ENCODE data around the gene YEATS2.

The YEATS2 gene

DNA sequence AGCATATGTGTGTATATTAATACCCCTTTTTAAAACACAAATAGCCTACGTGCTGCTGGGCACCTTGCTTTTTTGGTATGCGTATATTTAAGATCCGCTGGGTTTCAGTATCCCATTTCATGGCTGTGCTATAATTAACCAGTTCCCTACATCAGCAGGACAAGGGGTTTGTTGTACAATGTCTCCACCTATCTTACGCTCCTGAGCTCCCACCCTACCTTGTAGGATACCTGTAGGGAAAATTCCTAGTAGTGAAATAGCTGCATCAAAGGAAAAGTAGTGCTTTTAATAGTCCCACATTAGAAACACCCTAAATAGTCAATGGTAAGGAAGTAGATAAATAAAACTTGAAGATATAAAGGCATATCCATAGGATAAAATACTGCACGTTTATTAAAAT, 126.4 kb downstream of the YEATS2 start:
- DNase-seq (ENCODE audit: insufficient read length, low spot score) (no peak), FAIRE-seq (peak; percentile 21)
- TF ChIP-seq, protein P1, sequence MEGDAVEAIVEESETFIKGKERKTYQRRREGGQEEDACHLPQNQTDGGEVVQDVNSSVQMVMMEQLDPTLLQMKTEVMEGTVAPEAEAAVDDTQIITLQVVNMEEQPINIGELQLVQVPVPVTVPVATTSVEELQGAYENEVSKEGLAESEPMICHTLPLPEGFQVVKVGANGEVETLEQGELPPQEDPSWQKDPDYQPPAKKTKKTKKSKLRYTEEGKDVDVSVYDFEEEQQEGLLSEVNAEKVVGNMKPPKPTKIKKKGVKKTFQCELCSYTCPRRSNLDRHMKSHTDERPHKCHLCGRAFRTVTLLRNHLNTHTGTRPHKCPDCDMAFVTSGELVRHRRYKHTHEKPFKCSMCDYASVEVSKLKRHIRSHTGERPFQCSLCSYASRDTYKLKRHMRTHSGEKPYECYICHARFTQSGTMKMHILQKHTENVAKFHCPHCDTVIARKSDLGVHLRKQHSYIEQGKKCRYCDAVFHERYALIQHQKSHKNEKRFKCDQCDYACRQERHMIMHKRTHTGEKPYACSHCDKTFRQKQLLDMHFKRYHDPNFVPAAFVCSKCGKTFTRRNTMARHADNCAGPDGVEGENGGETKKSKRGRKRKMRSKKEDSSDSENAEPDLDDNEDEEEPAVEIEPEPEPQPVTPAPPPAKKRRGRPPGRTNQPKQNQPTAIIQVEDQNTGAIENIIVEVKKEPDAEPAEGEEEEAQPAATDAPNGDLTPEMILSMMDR (IDR thresholded peaks at IDR 0.05; ENCODE audit: insufficient read depth, missing control alignments): peak; percentile 19

DNA sequence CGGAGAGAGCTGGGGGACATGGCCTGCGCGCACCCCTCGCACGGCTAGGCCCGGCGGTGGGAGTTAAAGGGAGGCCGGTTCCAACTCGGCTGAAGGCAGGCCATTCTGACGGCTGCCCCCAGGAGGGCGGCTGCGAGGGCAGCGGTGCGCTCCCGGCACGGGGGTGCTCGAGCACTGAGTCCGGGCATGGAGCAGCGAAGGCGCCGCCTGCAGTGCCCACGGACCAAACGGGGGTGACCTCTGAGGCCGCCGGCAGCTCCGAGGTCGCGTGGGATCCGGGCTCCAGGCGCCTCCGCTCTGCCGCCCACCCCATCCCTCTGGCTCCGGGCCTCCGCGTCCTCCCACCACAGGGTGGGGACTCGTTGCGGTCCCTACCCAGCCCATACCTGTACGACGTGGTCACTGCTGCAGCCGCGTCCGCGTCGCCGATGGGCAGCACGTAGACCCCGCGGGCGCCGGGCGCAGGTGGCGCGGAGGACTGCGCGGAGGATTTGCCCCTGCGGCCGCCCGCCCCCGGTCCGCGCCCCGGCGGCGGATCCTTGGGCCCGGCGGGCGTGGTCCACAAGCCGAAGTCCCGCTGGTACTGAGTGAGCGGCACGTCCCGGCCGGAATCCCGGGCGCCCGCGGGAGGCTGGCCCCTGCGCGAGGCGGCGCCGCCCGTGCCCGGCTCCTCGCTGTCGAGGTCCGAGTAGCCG, 127.3 kb downstream of the YEATS2 start:
- DNase-seq (ENCODE audit: insufficient read length, low spot score): no peak
- FAIRE-seq: no peak
- TF ChIP-seq, protein P1 (IDR thresholded peaks at IDR 0.05; ENCODE audit: insufficient read depth, missing control alignments): no peak

DNA sequence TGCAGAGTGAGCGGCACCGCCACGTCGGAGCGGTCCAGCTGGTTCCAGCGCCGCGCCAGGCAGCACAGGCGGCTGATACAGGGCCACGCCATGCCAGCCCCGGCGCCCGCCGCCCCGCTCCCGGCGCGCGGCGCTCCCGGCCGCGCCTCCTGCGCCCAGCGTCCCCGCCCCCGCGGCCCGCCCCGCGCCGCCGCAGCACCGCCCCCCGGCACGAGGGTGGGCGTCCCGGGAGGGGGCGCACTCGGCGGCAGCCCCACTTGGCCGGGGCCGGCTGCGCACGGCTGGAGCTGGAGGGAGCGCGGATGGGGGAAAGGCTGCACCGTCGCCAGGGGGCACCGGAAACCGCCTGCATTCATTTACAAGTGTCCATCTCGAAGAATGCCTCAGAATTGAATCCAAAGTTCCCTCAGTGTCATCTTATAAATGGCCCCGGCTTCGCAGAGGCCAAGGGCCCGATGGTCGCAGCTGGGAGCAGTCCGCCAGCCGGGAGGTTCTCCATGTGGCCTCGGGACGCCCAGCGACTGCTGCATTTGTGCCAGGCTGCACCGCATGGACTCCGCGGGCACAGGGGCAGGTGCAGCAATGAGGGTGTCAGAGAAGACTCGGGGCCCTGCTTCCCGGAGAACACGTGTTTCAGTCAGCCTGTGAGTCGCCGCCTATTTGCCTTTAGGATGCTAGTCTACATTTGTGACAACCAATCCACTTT, 128.0 kb downstream of the YEATS2 start, which contains the start of gene MAP6D1:
MAP6D1 (minus strand) TSS at position 122 of the 706 bp plus-strand sequence; CDS start at position 92, 30 bp downstream.
- FAIRE-seq: no peak
- peak; percentile 49 for DNase-seq (ENCODE audit: insufficient read length, low spot score)
- TF ChIP-seq, protein P1 (IDR thresholded peaks at IDR 0.05; ENCODE audit: insufficient read depth, missing control alignments): peak; percentile 43

DNA sequence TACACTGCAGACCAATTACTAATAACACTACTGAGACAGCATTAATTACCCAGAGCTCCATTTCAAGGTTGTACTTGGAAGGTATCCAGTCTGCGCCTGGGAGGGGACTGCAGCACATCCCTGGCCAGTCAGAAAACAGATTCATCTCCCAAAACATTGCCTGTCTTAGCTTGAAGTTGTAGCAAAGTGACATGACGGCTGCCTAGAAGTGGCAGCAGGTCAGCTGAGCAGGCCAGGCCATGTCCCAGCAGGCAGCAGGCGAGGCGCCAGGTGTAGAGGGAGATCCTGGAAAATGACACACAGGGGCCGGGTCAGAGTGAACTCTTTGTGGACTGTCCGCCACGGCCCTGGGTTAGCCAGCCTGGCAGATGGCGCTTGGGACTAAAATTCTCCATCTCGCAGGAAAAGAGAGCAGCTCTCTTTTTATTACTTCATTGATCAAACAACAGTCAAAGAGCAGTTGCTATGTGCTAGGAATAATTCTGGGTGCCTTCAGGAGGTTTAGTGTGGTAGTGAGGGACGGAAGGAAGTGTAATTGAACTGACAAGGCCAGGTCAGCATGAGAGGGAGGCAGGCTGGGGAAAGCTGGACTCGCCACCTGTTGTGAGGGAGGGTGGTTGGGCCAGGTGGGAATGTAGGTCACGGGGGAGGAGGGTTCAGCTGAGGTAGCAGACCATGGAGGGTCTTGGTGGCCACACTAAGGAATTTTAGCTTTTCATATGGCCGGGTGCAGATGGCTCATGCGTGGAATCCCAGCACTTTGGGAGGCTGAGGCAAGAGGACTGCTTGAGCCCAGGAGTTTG, 129.1 kb downstream of the YEATS2 start:
- TF ChIP-seq, protein P1 (IDR thresholded peaks at IDR 0.05; ENCODE audit: insufficient read depth, missing control alignments): no peak
- DNase-seq (ENCODE audit: insufficient read length, low spot score) (no peak), FAIRE-seq (no peak)

DNA sequence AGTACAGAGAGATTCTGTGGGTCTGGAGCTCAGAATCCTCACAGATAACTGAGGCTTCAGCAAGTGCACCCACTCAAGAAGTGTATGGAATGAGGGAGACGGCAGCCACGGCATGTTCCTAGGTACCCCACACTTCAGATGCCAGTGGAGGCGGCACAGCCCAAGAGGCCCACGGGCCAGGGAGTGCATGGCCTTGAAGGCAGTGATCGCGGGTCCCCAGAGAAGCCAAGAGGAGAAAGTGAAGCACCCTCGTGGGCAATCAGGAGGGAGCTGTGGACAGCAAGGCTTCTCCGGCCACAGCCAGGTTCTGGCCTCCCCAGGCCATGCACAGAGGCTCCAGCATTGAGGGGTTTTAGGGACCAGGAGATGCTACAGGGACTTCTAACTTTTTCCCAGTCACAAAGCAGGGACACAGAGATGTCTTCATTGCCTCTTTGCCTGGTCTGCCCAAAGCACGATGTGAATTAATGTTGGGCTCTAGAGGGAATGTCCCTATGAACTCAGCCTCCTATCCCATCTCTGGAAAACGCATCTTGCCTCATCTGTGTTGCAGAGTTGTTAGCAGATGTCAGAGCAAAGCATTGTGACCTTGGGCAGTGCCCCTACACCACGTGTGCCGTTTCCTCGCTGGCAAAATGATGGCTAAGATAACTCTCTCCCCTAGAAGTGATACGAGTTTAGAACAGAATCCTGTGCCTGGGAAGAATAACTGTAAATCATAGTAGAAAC, 130.4 kb downstream of the YEATS2 start:
- FAIRE-seq: no peak
- DNase-seq (ENCODE audit: insufficient read length, low spot score): no peak
- TF ChIP-seq, protein P1 (IDR thresholded peaks at IDR 0.05; ENCODE audit: insufficient read depth, missing control alignments): no peak

DNA sequence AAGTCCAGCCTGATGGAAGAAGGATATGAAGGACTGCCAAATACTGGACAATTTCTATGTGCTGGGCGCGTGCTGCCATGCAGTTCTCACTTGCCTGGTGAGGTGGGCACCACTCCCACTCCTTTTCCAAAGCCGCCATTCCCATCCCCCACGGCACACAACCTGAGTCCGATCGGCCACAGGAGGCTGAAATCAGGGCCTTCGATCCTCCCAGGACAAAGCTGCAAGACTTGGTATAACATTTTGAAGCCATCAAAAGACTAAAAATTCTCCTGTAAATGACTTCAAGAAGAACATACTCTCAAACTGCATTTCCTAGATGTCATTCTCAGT, 130.9 kb downstream of the YEATS2 start:
- TF ChIP-seq, protein P1 (IDR thresholded peaks at IDR 0.05; ENCODE audit: insufficient read depth, missing control alignments): no peak
- no peak for FAIRE-seq
- DNase-seq (ENCODE audit: insufficient read length, low spot score): no peak
